NCI-H446 (cell line): ENCODE data around the gene FERMT3.
"Not testable (repeated sequence)": the region's sequence is repeated elsewhere in the genome, so short reads cannot be mapped to it uniquely, and the experiment has no call there.

Experiments used
- DNase-seq, 2 experiments: peaks; one replicate each; lab custom pipeline; 2025; lab: John Stamatoyannopoulos, UW

The FERMT3 gene

GRCh38 chr11:64206457-64207255 is at the start of gene FERMT3:
FERMT3 (plus strand) TSS chr11:64206721; CDS start chr11:64207365, 644 bp downstream.
- no peak for DNase-seq

- no peak for DNase-seq
Measured at GRCh38 chr11:64157631-64158394, 48.7 kb upstream of the FERMT3 start.

GRCh38 chr11:64161037-64161436 is 45.5 kb upstream of the FERMT3 start:
- DNase-seq, result no peak

- not testable (repeated sequence) for DNase-seq
Measured at GRCh38 chr11:64162769-64163168, 43.8 kb upstream of the FERMT3 start.

GRCh38 chr11:64163951-64164350 is 42.6 kb upstream of the FERMT3 start:
- no peak for DNase-seq

GRCh38 chr11:64164392-64165312 is 41.9 kb upstream of the FERMT3 start:
- peak in 1 of 2 experiments; percentile 48 for DNase-seq

- DNase-seq, result no peak
Measured at GRCh38 chr11:64165481-64165841, 41.1 kb upstream of the FERMT3 start.

GRCh38 chr11:64165842-64166635 is 40.5 kb upstream of the FERMT3 start, which contains the start of gene MACROD1:
MACROD1 (minus strand) TSS chr11:64166113; CDS start chr11:64165994, 119 bp downstream.
- peak; percentile 72 to 92 for DNase-seq

- no peak for DNase-seq
Measured at GRCh38 chr11:64170419-64170818, 36.1 kb upstream of the FERMT3 start.

- no peak for DNase-seq
Measured at GRCh38 chr11:64173616-64174355, 32.7 kb upstream of the FERMT3 start.

- no peak for DNase-seq
Measured at GRCh38 chr11:64176751-64177150, 29.8 kb upstream of the FERMT3 start.

GRCh38 chr11:64178203-64178602 is 28.3 kb upstream of the FERMT3 start:
- DNase-seq, result no peak

GRCh38 chr11:64178951-64179639 is 27.4 kb upstream of the FERMT3 start:
- no peak for DNase-seq

GRCh38 chr11:64180891-64181290 is 25.6 kb upstream of the FERMT3 start:
- no peak for DNase-seq

GRCh38 chr11:64181506-64182411 is 24.8 kb upstream of the FERMT3 start:
- DNase-seq, result peak; percentile 74 to 91

- DNase-seq, result no peak
Measured at GRCh38 chr11:64183890-64184289, 22.6 kb upstream of the FERMT3 start.

- no peak for DNase-seq
Measured at GRCh38 chr11:64185175-64185692, 21.3 kb upstream of the FERMT3 start.

- peak; percentile 99 to 100 for DNase-seq
Measured at GRCh38 chr11:64185693-64186491, 20.6 kb upstream of the FERMT3 start, which contains the start of gene STIP1. STIP1 (plus strand) TSS chr11:64186171; CDS start chr11:64186262, 91 bp downstream.
